NCI-H1694 (cell line): ENCODE measurements around the gene TBC1D25.

Experiments
- DNase-seq: peaks from one replicate; lab custom pipeline; 2025; lab: John Stamatoyannopoulos, UW

Gene TBC1D25

GRCh38 chrX:48601741-48602394 is 62.4 kb downstream of the TBC1D25 start:
- DNase-seq, result no peak

GRCh38 chrX:48604701-48605100 is 65.2 kb downstream of the TBC1D25 start:
- no peak for DNase-seq

- DNase-seq, result no peak
Observed at GRCh38 chrX:48606091-48606490, 66.6 kb downstream of the TBC1D25 start.

GRCh38 chrX:48611703-48612102 is 72.2 kb downstream of the TBC1D25 start:
- no peak for DNase-seq
